ENCODE results near the gene FHAD1. TPM values are rescaled to one million over a fixed set of nuclear protein-coding genes. Genes with fewer than 3 reads are reported as not detected.

FHAD1 gene
- total RNA-seq, 1 experiment from 2014 or later, result 6.0 TPM

GRCh38 chr1:15248216-15248615, 1.2 kb downstream of the FHAD1 start:
- DNase-seq (ENCODE audit: low spot score), result no peak

- DNase-seq (ENCODE audit: low spot score), result no peak
Measured at GRCh38 chr1:15249081-15249480, 2.1 kb downstream of the FHAD1 start.

DNA sequence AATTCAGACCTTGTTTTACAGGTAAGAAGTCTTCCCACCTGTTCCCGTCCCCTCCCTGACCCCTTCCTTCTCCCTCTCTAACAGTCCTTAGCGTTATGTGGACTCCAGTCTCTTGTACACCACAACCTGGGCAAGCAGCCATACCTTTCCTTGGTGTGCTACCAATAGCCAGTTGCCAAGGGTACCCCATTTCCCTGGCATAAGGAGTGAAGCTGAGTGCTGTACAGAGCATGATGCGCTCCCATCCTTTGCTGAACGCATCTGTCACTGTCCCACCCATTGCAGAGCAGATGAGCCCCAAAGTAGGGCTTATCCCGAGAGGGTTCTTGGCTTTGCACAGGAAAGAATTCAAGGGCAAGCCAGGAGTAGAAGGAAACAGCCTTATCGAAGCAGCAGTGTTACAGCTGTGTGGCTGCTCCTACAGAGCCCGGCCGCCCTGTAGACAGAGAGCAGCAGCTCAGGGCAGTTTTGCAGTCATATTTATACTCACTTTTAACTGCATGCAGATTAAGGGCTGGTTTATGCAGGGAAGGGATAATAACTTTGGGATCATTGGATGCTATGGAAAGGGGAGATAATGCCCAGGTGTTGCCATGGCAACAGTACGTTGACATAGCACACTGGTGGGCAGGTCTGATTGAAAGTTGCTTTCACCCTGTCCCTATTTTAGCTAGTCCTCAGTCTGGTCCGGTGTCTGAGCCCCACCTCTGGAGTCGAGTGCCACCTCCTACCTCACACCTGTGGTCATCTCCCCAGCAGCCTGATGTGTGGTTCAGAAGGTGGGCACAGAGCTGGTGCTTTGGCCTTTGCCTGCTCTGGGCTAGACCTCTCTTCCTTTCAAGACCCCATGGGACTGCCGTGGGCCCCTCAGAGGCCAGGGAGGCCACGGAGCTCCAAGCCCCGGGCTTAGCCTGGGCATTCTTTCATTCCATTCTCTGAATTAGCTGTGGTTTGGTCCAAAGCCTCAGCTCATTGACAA, 5.1 kb downstream of the FHAD1 start:
- no peak for DNase-seq (ENCODE audit: low spot score)

DNA sequence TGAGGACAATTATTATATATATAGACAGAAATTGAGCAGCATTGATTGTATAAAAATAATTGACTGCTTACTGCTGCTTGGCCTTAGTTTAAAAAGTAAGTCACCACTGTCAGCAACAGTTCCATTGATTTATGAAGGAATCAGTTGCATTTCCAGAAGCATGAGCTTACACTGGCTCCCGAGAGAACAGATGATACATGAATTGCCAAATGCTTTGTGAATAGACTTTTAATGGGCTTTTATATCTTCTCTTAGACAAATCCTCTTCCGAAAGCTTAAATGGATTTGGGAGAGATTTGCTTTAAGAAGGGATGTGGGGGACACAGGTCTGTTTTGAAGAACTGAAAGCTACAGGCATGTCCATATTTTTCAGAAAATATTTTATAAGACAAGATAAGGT, 7.5 kb downstream of the FHAD1 start:
- no peak for DNase-seq (ENCODE audit: low spot score)

- DNase-seq (ENCODE audit: low spot score), result no peak
Measured at GRCh38 chr1:15255582-15256149, 8.6 kb downstream of the FHAD1 start.

- DNase-seq (ENCODE audit: low spot score), result no peak
Measured at GRCh38 chr1:15256584-15256983, 9.6 kb downstream of the FHAD1 start.

- no peak for DNase-seq (ENCODE audit: low spot score)
Measured at GRCh38 chr1:15257309-15257708, 10.3 kb downstream of the FHAD1 start.

DNA sequence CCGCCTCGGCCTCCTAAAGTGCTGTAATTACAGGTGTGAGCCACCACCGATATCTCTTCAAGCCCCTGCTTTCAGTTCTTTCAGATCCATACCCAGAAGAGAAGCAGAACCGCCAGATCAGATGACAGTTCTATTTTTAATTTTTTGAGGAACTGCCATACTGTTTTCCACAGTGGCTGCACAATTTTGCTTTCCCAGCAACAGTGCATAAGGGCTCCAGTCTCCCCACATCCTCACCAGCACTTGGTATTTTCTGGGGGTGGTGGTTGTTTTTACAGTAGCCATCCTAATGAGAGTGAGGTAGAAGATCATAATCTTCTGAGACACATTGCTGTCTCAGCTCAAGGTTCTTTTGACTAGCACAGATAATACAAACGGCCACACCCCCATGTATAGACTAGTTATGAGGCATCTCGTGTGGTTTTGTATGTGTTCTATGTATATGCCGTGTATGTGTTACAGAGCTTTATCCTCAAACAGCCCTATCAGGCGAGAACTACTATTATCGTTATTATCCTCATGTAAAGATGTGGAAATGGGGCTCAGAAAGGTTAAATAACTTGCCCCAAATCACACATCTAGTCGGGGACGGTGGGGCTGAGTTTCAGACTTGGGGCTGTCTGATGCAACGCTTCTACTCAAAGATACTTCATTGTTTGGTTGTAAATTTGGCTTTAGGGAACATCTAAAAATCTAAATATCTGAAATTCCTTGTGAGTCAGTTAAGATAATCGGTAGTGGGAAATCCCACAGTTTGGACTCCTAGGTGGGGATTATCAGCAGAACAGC, 12.0 kb downstream of the FHAD1 start:
- DNase-seq (ENCODE audit: low spot score), result no peak

GRCh38 chr1:15259622-15260007, 12.6 kb downstream of the FHAD1 start:
- DNase-seq (ENCODE audit: low spot score), result no peak

DNA sequence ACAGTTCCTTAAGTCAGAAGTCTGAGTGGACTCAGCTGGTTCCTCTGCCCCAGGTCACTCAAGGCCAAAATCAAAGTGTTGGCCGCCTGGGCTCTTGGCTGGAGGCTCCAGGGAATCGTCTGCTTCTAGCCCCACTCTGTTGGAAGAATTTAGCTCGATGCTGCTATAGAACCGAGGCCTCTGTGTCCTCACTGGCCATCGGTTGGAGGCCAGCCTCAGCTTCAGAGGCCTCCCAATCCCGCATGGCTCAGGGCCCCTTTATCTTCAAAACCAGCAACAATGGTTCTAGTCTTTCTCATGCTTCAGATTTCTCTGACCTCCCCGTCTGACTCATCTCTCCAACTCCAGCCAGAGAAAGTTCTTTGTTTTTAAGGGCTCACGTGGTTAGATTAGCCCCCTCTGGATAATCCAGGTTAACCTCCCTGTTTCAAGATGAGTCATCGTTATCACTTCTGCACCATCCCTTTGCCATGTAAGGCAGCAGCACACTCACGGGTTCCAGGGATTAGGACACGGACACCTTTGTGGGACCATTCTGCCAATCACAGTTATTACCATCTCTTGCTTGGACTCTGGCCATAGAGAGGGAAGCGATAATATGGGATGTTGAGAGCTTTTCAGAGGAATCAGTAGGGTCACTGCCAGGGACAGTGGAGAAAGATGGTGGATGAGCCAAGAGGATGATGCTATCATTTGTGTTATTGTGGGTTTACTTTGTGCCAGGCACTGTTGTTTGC, 13.6 kb downstream of the FHAD1 start:
- peak; percentile 72 for DNase-seq (ENCODE audit: low spot score)

GRCh38 chr1:15261155-15262002, 14.4 kb downstream of the FHAD1 start:
- DNase-seq (ENCODE audit: low spot score), result no peak

GRCh38 chr1:15262003-15262377, 15.0 kb downstream of the FHAD1 start:
- no peak for DNase-seq (ENCODE audit: low spot score)

DNA sequence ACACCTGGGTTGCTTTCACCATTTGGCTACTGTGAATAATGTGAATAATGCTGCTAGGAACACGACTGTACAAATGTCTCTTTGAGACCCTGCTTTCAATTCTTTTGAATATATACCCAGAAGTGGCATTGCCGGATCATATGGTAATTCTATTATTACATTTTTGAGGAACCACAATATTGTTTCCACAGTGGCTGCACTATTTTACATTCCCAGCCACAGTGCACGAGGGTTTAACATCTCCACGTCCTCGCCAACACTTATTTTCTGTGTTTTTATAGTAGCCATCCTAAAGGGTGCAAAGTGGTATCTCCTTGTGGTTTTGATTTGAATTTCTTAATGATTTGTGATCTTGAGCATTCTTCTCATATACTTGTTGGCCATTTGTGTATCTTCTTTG, 15.7 kb downstream of the FHAD1 start:
- DNase-seq (ENCODE audit: low spot score), result no peak

DNA sequence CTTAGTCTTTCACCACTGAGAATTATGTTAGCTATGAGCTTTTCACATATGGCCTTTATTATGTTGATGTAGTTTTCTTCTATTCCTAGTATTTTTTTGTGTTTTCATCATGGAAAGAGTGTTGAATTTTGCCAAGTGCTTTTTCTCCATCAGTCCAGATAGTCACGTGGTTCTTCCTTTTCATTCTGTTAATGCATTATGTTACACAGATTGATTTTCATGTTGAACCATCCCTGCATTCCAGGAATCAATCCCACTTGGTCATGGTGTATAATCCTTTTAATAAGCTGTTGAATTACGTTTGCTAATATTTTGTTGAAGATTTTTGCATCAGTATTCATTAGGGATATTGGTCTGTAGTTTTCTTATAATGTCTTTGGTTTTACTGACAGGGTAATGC, 17.7 kb downstream of the FHAD1 start:
- DNase-seq (ENCODE audit: low spot score), result no peak

GRCh38 chr1:15271196-15271595, 24.2 kb downstream of the FHAD1 start:
- no peak for DNase-seq (ENCODE audit: low spot score)

- peak; percentile 58 for DNase-seq (ENCODE audit: low spot score)
Measured at GRCh38 chr1:15272009-15272781, 25.2 kb downstream of the FHAD1 start.

DNA sequence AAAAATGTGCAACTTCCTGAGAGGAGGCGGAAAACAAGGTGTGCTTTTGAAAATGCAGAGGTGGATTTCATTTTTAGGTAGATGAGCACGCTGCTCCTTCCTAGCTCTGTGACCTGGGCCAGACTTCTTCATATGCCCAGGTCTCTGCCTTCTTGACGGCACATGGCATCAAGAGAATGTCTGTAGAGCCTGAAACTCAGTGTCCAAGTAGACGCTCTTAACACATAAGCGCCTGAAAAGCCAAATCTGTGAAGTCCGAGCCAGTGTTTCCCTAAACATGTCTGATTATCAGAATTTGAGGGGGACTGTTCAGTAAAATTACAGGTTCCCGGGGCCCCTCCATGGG, 25.7 kb downstream of the FHAD1 start:
- DNase-seq (ENCODE audit: low spot score), result no peak

- DNase-seq (ENCODE audit: low spot score), result no peak
Measured at GRCh38 chr1:15273274-15273673, 26.3 kb downstream of the FHAD1 start.

- no peak for DNase-seq (ENCODE audit: low spot score)
Measured at GRCh38 chr1:15275921-15276683, 29.1 kb downstream of the FHAD1 start.
